Fibroblast of lung (primary cell): ENCODE measurements around the gene ELOVL4.

ENCODE experiments used
- CTCF ChIP-seq, 2 donors: IDR thresholded peaks in 1 of 2; conservative IDR thresholded peaks in 1 of 2; 1 replicate in 1 of 2; 2 replicates in 1 of 2; pipeline ENCODE4 v1.5.1; 2011 to 2012; ENCODE audit warnings: low read length in 2 of 2, control low read depth in 1 of 2, inconsistent platforms in 1 of 2, low read depth in 1 of 2, mild to moderate bottlenecking in 1 of 2
- EZH2 ChIP-seq: IDR thresholded peaks from 2 replicates; pipeline ENCODE4 v1.5.1; 2012; ENCODE audit warnings: low read length, control low read depth, mild to moderate bottlenecking; ENCODE audit errors: missing control alignments

GRCh38 chr6:79993911-79994309, 46.6 kb upstream of the ELOVL4 start:
- TF ChIP-seq CTCF (conservative IDR thresholded peaks at IDR 0.05 in 1 of 2, IDR thresholded peaks at IDR 0.05 in 1 of 2; ENCODE audit: low read depth in 1 of 2, low read length in 2 of 2) (no peak), EZH2 (no peak)
